ENCODE results near the gene CBY3.

- TF ChIP-seq POLR2AphosphoS5 (IDR thresholded peaks at IDR 0.05), result no peak
- TF ChIP-seq POLR2A (IDR thresholded peaks at IDR 0.05), result no peak
Observed at GRCh38 chr5:179680014-179680779, 637 bp downstream of the CBY3 start.

All from transverse colon (tissue), 3 donors.